GM19023 (cell line): ENCODE measurements around the gene FBXL15.

Experiments used
- ATAC-seq: cut with Tn5 transposase; IDR thresholded peaks from one replicate; pipeline ENCODE4 v1.9.1; 2021; ENCODE audit warnings: mild to moderate bottlenecking, moderate library complexity; ENCODE audit not compliant: unreplicated experiment

Gene FBXL15

GRCh38 chr10:102397222-102398171 lies 23.1 kb upstream of the FBXL15 start:
- no peak for ATAC-seq

- no peak for ATAC-seq
Measured at GRCh38 chr10:102398172-102399020, 22.2 kb upstream of the FBXL15 start.

GRCh38 chr10:102399217-102400021 lies 21.2 kb upstream of the FBXL15 start:
- peak; percentile 49 for ATAC-seq

- ATAC-seq, result no peak
Measured at GRCh38 chr10:102400076-102400475, 20.6 kb upstream of the FBXL15 start.

- no peak for ATAC-seq
Measured at GRCh38 chr10:102400598-102401341, 19.9 kb upstream of the FBXL15 start.

- no peak for ATAC-seq
Measured at GRCh38 chr10:102401342-102401654, 19.3 kb upstream of the FBXL15 start.

- no peak for ATAC-seq
Measured at GRCh38 chr10:102401735-102402511, 18.7 kb upstream of the FBXL15 start.

- no peak for ATAC-seq
Measured at GRCh38 chr10:102402512-102402896, 18.1 kb upstream of the FBXL15 start.

- ATAC-seq, result no peak
Measured at GRCh38 chr10:102403115-102403514, 17.5 kb upstream of the FBXL15 start.

GRCh38 chr10:102404361-102405107 lies 16.1 kb upstream of the FBXL15 start:
- ATAC-seq, result no peak

- ATAC-seq, result no peak
Measured at GRCh38 chr10:102405108-102405571, 15.5 kb upstream of the FBXL15 start.

- no peak for ATAC-seq
Measured at GRCh38 chr10:102405632-102406031, 15.0 kb upstream of the FBXL15 start.

- ATAC-seq, result no peak
Measured at GRCh38 chr10:102406815-102407214, 13.8 kb upstream of the FBXL15 start.

GRCh38 chr10:102407425-102408130 lies 13.1 kb upstream of the FBXL15 start:
- no peak for ATAC-seq

- ATAC-seq, result no peak
Measured at GRCh38 chr10:102408131-102408727, 12.4 kb upstream of the FBXL15 start.

- no peak for ATAC-seq
Measured at GRCh38 chr10:102408728-102409603, 11.7 kb upstream of the FBXL15 start.
